GM21360 (cell line): ENCODE results near the gene ISCU.
"Not testable (repeated sequence)": the region's sequence is repeated elsewhere in the genome, so short reads cannot be mapped to it uniquely, and the experiment has no call there.

ENCODE experiments used
- ATAC-seq: cut with Tn5 transposase; IDR thresholded peaks from one replicate; pipeline ENCODE4 v1.9.1; 2021; ENCODE audit warnings: mild to moderate bottlenecking, moderate library complexity; ENCODE audit not compliant: unreplicated experiment

Gene ISCU

DNA sequence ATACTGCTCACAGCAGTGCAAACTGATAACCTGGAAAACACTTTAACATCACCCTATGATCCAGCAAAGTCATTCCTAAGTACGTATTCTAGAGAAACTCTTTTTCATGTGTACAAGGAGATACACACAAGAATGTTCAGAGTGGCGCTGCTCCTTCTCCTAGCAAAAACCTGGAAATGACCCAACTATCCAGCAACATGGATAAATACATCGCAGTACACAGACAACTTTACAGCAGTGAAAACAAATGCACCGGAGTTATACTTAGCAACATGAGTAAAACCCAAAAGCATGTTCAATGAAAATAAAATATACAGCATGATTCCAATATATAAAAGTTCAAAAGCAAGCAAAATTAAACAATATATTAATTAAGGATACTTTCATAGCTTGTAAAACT, 20.1 kb upstream of the ISCU start:
- ATAC-seq, result no peak

DNA sequence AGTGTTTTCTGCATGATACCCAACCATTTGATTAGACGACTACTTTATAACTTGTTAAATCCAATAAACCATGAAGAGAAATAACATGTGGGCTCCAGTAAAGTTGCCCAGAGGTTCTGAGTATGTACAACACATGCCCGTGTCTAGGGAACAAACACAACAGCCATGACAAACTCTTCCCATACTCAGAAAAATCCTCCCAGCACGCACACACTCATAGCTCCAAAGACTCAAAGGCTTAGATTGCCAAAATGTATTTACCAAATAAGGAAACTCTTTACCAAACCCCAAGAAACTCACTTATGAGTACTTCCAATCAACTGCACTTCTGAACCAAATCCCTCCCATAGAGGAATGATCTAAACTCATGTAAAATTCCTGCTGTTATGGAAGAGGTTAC, 18.7 kb upstream of the ISCU start:
- no peak for ATAC-seq

- ATAC-seq, result no peak
These were observed 14.7 kb upstream of the ISCU start for GRCh38 chr12:108547686-108548085.

DNA sequence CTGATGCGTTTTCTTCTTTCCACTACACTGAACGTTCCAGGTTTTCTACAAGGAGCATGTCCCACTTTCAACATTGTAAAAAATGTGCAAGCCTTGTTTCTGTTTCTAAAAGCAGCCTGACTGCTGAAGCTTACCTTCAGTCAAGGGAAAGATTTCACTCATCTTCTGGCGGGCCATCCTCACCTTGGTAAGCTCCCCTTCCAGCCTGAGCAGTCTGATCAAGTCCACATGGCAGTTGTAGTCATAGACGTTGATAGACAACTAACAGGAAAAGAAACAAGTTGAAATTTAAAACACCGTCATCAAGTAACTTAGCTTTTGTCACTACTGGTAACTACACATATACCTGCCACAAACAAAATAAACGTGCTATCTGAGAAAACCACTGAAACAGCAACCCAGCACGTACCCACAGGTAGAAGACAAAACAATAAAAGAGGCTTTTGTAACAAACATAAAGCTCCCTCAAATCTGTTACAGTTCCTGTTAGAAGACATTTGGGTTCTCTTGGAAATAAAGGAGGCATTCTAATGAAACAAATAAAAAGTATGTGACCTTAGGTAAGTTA, 13.4 kb upstream of the ISCU start:
- no peak for ATAC-seq

DNA sequence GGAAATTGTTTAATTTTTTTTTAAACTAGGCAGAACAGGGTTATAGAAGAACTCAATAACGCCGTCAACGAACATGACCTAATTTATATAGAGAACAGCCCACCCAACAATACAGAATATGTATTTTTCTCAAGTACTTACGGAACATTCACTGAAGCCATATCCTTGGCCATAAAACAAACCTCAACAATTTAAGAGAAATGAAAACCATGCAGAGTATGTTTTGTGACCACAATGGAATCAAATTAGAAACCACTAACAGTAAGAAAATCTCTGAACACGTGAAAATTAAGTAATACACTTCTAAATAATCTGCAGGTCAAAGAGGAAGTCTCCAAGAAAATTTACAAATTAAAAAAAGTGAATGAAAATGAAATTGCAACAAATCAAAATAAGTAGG, 10.9 kb upstream of the ISCU start:
- ATAC-seq, result no peak

DNA sequence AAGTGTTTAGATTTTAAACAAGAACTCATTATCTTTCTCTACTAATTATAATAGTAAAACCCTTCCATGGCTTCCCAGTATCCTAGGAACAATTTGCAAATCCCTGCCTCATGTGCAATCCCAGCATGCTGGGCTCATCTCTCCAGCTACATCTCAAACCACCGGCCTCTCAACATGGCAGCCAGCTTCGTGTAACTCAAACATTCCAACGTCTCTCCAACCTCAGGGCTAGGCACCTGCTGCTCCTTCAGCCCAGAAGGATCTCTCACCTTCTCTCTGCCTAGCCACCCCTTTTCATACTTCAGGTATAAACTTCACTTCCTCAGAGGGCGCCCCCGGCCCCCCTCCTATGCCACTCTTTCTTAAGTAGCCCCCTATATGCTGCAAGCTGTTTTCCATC, 8.6 kb upstream of the ISCU start:
- ATAC-seq, result no peak

GRCh38 chr12:108555383-108555782, 7.0 kb upstream of the ISCU start:
- not testable (repeated sequence) for ATAC-seq

DNA sequence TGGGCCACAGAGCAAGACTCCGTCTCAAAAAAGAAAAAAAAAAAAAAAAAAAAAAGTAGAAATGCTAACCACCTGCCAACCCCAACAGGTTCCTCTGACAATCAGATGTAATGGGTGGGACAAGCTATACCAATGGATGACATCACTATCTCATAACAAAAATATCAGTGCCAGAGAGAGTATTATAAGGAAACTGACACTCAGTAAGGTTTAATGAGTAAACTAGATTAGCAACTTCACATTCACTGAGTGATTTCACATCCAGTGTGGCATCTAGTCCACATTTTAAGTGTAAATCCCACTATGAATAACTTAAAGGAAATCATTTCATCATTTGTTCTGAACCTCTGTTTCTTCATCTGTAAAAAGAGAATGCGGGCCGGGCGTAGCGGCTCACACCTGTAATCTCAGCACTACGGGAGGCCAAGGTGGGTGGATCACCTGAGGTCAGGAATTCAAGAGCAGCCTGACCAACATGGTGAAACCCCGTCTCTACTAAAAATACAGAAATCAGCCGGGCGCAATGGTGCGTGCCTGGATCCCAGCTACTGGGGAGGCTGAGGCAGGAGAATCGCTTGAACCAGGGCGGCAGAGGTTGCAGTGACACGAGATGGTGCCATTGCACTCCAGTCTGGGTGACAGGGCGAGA, 3.3 kb upstream of the ISCU start:
- ATAC-seq, result no peak

DNA sequence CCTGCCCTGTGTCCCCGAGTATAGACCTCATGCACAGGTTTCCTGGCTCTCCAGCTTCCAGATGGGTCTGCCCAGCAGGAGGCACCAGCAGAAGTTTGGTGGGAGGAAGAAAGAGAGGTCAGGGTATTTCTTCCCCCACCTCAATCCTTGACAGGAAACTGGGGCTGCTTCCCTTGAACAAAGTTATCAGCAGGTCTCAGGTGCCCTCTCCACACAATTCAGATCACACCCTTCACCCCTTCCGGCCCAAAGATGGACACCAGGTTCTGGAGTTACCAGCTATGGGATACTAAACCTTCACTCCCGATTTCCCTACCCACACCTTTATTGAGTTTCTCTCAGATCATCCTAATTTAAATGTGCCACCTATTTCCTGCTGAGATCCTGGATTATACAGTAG, 2.6 kb upstream of the ISCU start:
- no peak for ATAC-seq

GRCh38 chr12:108560321-108560721, 2.1 kb upstream of the ISCU start:
- ATAC-seq, result no peak

DNA sequence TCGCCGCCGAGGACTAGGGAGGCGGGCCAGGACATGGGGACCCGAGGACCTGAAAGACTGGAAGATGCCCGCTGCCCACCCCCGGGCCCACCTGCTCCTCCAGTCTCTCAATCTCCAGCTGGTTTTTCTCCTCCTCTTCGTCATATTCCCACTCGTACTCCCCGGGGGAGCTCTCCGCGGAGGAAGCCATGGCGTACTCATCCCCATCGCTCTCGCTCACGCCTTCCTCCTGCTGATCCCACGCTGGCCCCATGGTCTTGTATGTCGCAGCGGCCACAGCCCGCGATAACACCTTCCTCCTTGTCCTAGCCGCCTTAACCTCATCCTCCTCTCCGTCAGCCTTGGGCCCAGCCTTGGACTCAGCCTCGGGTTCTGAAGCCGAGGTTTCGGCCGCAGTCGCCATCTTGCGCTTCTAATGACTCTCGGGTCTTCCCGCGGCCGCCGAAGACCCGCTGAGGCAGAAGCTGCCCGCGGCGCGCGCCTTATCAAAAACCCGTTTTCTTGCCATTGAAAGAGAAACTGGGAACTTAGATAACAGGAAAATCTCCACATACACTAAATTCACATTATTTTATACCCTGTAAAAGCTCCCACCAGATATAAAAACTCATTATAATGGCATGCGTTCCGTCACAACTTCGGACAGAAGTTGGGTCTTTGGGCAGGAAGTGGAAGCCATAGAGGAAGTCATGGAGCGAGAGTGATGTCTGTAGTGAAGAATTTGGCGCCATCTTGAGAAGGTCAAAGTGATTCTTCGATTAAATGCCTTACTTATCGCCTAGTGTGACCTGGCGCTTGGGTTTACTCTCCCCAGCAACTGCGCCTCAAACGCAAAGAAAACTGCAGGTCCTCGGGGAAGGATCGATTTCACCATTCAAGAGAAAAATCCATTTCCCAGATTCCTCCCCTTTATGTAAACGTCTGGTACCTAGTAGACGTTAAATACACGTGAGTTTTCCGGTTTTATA, 1.4 kb upstream of the ISCU start, which contains the start of gene SART3:
Gene SART3 (minus strand): TSS at position 422 of the 968 bp plus-strand sequence. CDS start 19 bp downstream, at position 403.
- peak; percentile 31 for ATAC-seq

DNA sequence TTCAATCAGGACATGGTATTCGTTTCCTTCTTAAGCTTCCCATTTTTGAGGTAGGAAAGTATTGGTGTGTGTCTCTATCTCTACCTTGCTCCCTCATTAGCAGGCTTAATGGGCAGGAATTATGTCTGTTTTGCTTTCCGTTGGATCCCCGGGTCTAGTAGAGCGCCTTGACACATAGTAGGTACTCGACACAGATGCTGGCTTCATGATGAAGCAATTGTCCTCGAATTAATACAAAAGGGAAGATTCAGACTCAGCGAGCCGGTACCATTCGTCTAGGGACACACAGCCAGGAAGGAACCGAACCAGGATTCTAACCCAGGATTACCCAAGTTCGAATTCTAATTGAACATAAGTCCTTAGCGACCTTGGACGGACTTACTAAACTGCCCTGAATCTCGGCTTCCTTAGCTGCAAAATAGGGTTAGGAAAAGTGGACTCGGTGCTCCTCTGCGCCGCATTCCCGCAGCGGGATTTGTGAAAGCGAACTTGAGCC, 496 bp upstream of the ISCU start:
- ATAC-seq, result no peak

DNA sequence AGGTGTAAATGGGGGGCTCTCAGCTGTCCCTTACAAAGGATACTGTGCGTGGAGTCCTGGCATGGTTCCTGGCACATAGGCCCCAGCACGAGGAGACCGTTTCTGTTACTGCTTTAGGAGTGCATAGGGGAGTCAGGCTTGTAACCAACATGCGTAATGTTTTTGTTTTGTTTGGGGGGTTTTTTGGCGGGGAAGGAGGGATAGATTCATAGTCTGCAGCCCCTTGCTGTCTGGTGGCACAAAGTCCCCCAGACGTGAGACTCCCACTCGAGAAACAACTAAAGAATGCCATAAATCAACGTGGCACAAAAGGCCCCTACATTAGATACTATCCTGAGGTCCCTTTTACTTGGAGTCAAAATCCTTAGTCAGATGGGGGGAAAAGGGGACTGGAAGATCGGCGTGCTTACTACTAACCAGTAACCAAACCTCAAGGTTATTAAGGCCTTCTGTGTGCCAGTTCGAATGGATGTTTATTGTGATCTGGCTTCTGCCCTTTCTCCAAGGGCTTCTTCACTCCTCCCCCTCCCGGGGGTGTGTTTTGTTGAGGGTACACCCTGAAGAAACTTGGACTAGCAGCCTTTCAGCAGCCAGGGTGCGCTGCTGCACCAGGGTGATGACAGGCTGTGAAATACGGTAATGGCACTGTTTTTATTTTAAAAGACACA, 874 bp downstream of the ISCU start:
- ATAC-seq, result peak; percentile 30

- ATAC-seq, result no peak
These were observed 1.4 kb downstream of the ISCU start for GRCh38 chr12:108563804-108564151.

DNA sequence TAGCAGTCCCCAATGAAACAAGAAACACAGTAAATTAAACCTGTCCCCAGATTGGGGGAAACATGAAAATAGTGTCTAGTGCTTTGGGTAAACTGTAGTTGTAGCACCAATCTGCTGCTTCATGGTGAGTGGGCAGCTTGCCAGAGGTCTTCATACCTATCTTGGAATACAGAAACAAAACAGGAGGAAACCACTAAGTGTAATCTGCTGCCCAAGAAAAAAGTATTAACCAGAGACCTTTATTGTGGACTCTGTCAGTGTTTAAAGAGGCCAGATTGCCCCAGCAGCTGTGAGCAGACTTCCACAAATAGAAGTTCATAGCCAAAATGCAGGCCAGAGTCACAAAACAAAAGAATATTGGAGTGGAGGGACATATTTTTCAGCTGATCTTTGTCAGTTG, 2.3 kb downstream of the ISCU start:
- ATAC-seq, result no peak

DNA sequence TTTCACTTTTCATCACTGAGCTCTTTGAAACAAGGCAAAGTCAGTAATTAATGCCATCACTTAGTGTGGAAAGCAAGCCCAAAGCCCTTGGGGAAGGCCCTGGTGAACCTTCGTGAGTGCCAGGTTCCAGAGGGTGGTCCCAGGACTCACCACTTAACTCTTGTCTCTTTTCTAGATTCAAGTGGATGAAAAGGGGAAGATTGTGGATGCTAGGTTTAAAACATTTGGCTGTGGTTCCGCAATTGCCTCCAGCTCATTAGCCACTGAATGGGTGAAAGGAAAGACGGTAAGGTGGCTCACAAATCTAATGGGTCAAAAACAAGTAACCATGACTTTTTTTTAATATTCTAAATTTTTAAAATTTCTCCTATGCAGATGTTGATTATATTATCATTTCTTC, 2.8 kb downstream of the ISCU start:
- no peak for ATAC-seq

GRCh38 chr12:108565976-108566375, 3.6 kb downstream of the ISCU start:
- ATAC-seq, result no peak

- no peak for ATAC-seq
These were observed 4.1 kb downstream of the ISCU start for GRCh38 chr12:108566452-108566851.

- ATAC-seq, result no peak
These were observed 5.3 kb downstream of the ISCU start for GRCh38 chr12:108567406-108568337.
